Sigmoid colon (tissue), 4 donors: ENCODE measurements around the gene GPR158.

Experiments
- EP300 ChIP-seq, 4 donors: sonication (generic); formaldehyde crosslinking; IDR thresholded peaks; one replicate each; pipeline ENCODE4 v1.6.1; 2017; ENCODE audit warnings: antibody characterized with exemption in 4 of 4
- POLR2A ChIP-seq, 2 donors: fragments of 450-650 bp; IDR thresholded peaks; one replicate each; pipeline ENCODE4 v1.6.1; 2016; ENCODE audit warnings: antibody characterized with exemption in 2 of 2, mild to moderate bottlenecking in 2 of 2, moderate library complexity in 2 of 2
- POLR2AphosphoS5 ChIP-seq, 4 donors: sonication (generic); formaldehyde crosslinking; IDR thresholded peaks; one replicate each; pipeline ENCODE4 v1.6.1; 2017; ENCODE audit warnings: antibody characterized with exemption in 4 of 4
- TF ChIP-seq, protein P1 (sequence below), 4 experiments: fragments of 450-650 bp in 3 of 4; fragments of 200-600 bp in 1 of 4; IDR thresholded peaks; one replicate each; pipeline ENCODE4 v1.5.1; 2016 to 2019; ENCODE audit warnings: antibody characterized with exemption in 4 of 4, mild to moderate bottlenecking in 3 of 4, moderate library complexity in 2 of 4

DNA sequence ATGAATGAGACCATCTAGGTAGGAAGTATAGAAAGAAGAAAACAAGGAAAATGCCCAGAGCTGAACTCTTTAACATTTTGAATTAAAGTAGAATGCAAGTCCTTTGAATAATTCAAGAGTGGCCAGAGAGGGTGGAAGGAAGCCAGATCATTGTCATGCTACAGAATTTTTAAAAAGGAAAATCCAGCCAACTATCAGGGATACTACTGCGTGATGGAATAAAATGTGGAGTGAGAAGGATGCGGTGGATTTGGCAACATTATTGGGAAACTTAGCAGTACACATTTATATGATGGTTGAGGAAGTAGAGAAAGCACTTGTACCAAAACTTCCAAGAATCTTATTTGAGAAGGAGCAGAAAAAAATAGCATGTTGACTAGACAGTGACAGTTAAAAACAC, 261.6 kb downstream of the GPR158 start:
- TF ChIP-seq, protein P1, sequence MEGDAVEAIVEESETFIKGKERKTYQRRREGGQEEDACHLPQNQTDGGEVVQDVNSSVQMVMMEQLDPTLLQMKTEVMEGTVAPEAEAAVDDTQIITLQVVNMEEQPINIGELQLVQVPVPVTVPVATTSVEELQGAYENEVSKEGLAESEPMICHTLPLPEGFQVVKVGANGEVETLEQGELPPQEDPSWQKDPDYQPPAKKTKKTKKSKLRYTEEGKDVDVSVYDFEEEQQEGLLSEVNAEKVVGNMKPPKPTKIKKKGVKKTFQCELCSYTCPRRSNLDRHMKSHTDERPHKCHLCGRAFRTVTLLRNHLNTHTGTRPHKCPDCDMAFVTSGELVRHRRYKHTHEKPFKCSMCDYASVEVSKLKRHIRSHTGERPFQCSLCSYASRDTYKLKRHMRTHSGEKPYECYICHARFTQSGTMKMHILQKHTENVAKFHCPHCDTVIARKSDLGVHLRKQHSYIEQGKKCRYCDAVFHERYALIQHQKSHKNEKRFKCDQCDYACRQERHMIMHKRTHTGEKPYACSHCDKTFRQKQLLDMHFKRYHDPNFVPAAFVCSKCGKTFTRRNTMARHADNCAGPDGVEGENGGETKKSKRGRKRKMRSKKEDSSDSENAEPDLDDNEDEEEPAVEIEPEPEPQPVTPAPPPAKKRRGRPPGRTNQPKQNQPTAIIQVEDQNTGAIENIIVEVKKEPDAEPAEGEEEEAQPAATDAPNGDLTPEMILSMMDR (IDR thresholded peaks at IDR 0.05) = no peak
- no peak for TF ChIP-seq POLR2AphosphoS5 (IDR thresholded peaks at IDR 0.05)
- TF ChIP-seq POLR2A (IDR thresholded peaks at IDR 0.05) = no peak
- no peak for TF ChIP-seq EP300 (IDR thresholded peaks at IDR 0.05)
